Upper lobe of right lung (tissue), 1 donor: ENCODE measurements around the gene MYLK4. TPM values are rescaled to one million over a fixed set of nuclear protein-coding genes. Genes with fewer than 3 reads are reported as not detected.

Experiments used
- ATAC-seq: fragments of 200-7000 bp; cut with Tn5 transposase; one replicate; pipeline ENCODE4 v1.9.1; 2020; ENCODE audit warnings: mild to moderate bottlenecking, moderate library complexity
- DNase-seq: peaks from one replicate; pipeline ENCODE4 v3.0.0-alpha.2; 2020
- H3K27ac ChIP-seq: fragments of 200-600 bp; one replicate; pipeline ENCODE4 v1.8.0; 2022
- H3K27me3 ChIP-seq: fragments of 200-600 bp; one replicate; pipeline ENCODE4 v1.8.0; 2022; ENCODE audit warnings: mild to moderate bottlenecking
- H3K36me3 ChIP-seq: fragments of 200-600 bp; one replicate; pipeline ENCODE4 v1.8.0; 2022
- H3K4me1 ChIP-seq: fragments of 200-600 bp; one replicate; pipeline ENCODE4 v1.8.0; 2022
- H3K4me3 ChIP-seq: fragments of 200-600 bp; one replicate; pipeline ENCODE4 v1.8.0; 2022; ENCODE audit warnings: mild to moderate bottlenecking
- H3K9me3 ChIP-seq: fragments of 200-600 bp; one replicate; pipeline ENCODE4 v1.8.0; 2022
- intact Hi-C: fragments of 100-400 bp; cut with DNase I; formaldehyde crosslinking; loops from one replicate; pipeline ENCODE4 v1.11.0; 2022
- total RNA-seq: library from RNA; stranded (reverse); fragmentation: NEBNext Ultra II Directional; extraction: Animal tissue kit (Norgen Biotek cat#: 25700); gene quantifications from one replicate; pipeline ENCODE4 v1.2.1, GENCODE V29; 2021
- TF ChIP-seq, protein P1 (sequence below): fragments of 200-600 bp; IDR thresholded peaks from one replicate; pipeline ENCODE4 v1.8.0; 2022; ENCODE audit warnings: antibody characterized with exemption
- donor health status: DM: no; HTN: yes; CAD: no; lungs with severe emphysema.

MYLK4 gene
- total RNA-seq, 1 donor from 2014 or later = 0.84 TPM

DNA sequence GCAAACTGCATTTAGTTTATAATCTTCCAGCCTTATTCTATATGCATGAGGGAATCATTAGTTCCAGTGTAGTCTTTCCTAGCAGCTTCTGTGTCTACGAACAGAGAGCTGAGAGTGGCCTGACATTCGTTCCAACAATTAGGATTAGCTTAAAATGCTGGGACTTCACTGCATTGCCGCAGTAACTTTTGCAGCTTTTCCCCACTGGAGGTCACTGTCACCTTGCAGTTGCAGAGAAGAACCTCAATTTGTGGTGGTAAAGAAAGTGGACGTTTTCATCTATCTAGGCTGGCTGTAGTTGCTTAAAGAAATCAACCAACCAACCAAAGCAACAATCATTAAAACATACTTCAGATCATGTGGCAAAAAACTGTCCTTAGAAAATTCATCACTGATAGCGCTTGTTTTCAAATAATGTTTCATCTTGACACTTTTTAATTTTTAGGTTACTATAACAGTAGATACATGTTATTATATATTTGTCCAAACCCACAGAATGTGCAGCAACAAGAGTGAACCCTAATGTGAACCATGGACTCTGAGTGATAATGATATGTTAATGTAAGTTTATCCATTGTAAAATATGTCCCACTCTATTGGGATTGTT lies 12.2 kb downstream of the MYLK4 start:
- no peak overlapping the region for H3K27ac ChIP-seq
- no peaks in the 10 kb centered on the region for H3K36me3 ChIP-seq
- H3K4me1 ChIP-seq = no peaks in the 10 kb centered on the region
- no peaks in the 10 kb centered on the region for H3K9me3 ChIP-seq
- intact Hi-C loops = no loop called here
- ATAC-seq (peak; percentile 72), DNase-seq (no peak)
- TF ChIP-seq, protein P1, sequence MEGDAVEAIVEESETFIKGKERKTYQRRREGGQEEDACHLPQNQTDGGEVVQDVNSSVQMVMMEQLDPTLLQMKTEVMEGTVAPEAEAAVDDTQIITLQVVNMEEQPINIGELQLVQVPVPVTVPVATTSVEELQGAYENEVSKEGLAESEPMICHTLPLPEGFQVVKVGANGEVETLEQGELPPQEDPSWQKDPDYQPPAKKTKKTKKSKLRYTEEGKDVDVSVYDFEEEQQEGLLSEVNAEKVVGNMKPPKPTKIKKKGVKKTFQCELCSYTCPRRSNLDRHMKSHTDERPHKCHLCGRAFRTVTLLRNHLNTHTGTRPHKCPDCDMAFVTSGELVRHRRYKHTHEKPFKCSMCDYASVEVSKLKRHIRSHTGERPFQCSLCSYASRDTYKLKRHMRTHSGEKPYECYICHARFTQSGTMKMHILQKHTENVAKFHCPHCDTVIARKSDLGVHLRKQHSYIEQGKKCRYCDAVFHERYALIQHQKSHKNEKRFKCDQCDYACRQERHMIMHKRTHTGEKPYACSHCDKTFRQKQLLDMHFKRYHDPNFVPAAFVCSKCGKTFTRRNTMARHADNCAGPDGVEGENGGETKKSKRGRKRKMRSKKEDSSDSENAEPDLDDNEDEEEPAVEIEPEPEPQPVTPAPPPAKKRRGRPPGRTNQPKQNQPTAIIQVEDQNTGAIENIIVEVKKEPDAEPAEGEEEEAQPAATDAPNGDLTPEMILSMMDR = peak; percentile 60
- H3K4me3 ChIP-seq = no peak overlapping the region
- H3K27me3 ChIP-seq = no peaks in the 10 kb centered on the region

DNA sequence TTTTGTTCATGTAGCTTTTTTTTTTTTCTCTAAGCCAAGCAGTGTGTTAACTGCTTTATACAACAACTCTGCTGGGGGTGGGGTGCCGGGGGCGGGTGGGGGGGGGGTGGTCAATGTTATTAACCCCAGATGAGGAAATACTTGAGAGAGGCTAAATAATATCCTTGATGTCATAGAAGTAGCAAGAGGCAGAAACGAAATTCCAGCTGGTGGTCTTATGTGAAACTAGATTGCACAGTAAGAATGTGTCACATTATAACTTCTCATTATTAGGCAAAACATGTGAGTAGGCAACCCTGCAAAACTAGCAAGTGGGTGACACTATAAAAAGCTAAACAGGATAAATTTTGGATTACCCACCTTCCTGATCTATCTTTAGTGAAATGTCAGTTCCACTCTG lies 12.8 kb downstream of the MYLK4 start:
- H3K27ac ChIP-seq = no peak overlapping the region
- DNase-seq = no peak
- intact Hi-C loops = no loop called here
- H3K27me3 ChIP-seq = no peaks in the 10 kb centered on the region
- peaks cover 5% of the 10 kb centered on the region for H3K4me1 ChIP-seq
- H3K9me3 ChIP-seq = no peaks in the 10 kb centered on the region
- H3K4me3 ChIP-seq = no peak overlapping the region
- ATAC-seq = no peak
- TF ChIP-seq, protein P1 = no peak
- no peaks in the 10 kb centered on the region for H3K36me3 ChIP-seq

DNA sequence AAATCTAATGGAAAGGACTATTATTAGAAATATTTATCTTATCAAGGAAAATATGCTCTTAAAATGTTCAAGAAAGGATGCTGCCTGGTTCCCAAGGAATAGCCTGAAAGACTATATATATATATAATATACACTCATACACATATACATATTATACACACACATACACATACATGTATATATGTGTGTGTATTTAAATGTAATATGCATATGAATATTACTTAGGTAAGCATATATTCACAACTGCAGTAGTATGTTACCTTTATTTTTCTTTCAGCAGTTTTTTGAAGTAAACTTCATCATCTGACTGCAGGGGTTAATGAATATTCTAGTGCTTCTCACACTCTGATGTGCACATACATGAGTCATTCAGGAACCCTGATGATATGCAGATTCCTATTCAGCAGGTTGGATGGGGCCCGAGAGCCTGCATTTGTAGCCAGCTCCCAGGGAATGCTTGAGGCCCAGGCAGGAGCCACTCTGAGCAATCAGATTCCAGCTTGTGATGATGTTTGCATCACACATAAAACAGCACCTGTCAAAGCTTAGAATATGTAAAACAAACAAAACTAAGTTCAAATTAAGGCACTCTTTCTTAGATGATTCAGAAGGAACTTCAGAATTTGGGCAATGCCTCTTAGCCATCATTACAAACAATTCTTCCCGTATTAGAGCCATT lies 16.1 kb downstream of the MYLK4 start:
- Histone ChIP-seq H3K4me3 (no peak overlapping the region), H3K4me1 (peaks cover 10% of the 10 kb centered on the region), H3K36me3 (no peaks in the 10 kb centered on the region), H3K27me3 (no peaks in the 10 kb centered on the region), H3K27ac (no peak overlapping the region), H3K9me3 (no peaks in the 10 kb centered on the region)
- DNase-seq = no peak
- TF ChIP-seq, protein P1 = no peak
- no peak for ATAC-seq
- intact Hi-C loops = no loop called here

DNA sequence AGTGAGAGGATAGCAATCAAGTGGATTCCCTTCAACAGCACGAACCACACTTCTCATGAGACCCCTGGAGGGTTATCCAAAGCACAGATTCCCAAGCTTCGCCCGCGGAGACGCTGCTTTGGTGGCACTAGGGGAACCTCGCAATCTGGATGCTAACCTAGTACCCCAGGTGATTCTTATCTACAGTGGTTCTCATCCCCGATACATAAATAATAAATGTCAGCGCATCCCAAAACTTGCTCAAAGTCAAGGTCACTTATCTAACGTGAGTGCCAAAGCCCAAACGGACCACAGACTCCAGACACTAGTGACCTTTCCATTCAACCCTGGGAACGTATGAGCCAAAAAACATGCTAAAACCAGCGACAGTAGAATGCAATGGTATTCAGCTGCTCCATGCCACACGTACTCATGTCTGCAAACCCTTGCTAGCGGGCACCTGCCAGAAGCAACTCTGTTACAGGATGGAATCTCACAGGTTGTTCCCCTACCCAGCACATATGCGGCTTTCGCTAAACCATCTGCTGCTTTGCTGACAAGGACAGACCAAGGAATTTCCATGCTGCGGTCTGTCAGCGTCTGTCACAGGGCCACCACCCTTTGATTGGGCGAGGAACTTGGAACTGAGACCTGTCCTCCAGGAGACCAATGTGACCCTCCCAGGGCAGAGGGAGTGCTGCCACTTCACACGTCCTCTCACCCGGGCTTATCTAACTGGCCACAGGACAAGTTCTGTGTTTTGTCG lies 16.8 kb downstream of the MYLK4 start:
- H3K27me3 ChIP-seq = no peaks in the 10 kb centered on the region
- ATAC-seq (no peak), DNase-seq (no peak)
- H3K4me3 ChIP-seq = no peak overlapping the region
- H3K36me3 ChIP-seq = no peaks in the 10 kb centered on the region
- peak overlapping the region; percentile 71 for H3K27ac ChIP-seq
- intact Hi-C loops = no loop called here
- peaks cover 10% of the 10 kb centered on the region for H3K4me1 ChIP-seq
- no peaks in the 10 kb centered on the region for H3K9me3 ChIP-seq
- TF ChIP-seq, protein P1 = no peak

DNA sequence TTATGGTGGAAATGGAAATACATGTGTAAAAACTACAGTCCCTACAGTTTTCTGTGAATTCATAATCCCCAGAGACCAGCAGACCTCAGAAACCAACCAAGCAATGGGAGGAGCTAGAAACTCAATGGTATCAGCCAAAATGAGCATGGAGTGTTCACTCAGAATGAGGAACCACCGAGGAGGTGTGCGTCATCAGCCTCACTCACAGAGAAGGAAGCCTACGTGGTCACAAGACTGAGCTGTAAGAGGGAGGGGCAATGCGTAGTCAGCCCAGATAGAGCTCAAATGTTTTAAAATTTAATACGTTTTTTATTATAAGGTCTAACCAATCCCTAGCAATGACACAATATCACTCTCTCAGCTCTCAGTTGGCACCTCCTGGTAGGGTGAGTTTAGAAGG lies 17.4 kb downstream of the MYLK4 start:
- H3K4me1 ChIP-seq = peaks cover 10% of the 10 kb centered on the region
- no peaks in the 10 kb centered on the region for H3K9me3 ChIP-seq
- H3K27me3 ChIP-seq = no peaks in the 10 kb centered on the region
- ATAC-seq = peak; percentile 93
- TF ChIP-seq, protein P1 = no peak
- DNase-seq = peak; percentile 80
- H3K27ac ChIP-seq = peak overlapping the region; percentile 71
- intact Hi-C loops = no loop called here
- no peak overlapping the region for H3K4me3 ChIP-seq
- H3K36me3 ChIP-seq = no peaks in the 10 kb centered on the region
